Measurements from ENCODE around the gene CSPG5. TPM values are rescaled to one million over a fixed set of nuclear protein-coding genes. Genes with fewer than 3 reads are reported as not detected.

CSPG5 gene
- total and polyA plus RNA-seq, 4 donors = 7.7 to 24.9 (median 10.8) TPM

- H3K4me1 ChIP-seq (ENCODE audit: control insufficient read depth in 5 of 5, insufficient read depth in 5 of 5, low read length in 5 of 5) = peaks cover 0 to 8% (median 0%) of the 10 kb centered on the region in 5 donors
- no peak for TF ChIP-seq CTCF (IDR thresholded peaks at IDR 0.05; ENCODE audit: control extremely low read depth, extremely low read depth)
- peak in 1 of 3 donors; percentile 11 for DNase-seq
- 63 to 77% methylated on average over 5 of the region's 5 CpGs for whole genome bisulfite sequencing, 2 donors
- H3K27ac ChIP-seq (ENCODE audit: low read depth in 1 of 2, low read length in 1 of 2) = no peak overlapping the region
- H3K9ac ChIP-seq (ENCODE audit: insufficient read depth in 1 of 2, low read length in 2 of 2) = no peak overlapping the region
- H3K36me3 ChIP-seq (ENCODE audit: control insufficient read depth in 4 of 4, insufficient read depth in 4 of 4, low read length in 4 of 4) = peaks cover 13 to 36% (median 31%) of the 10 kb centered on the region in 4 donors
- no peak for ATAC-seq (ENCODE audit: insufficient read depth, low FRiP score)
- H3K27me3 ChIP-seq (ENCODE audit: control insufficient read depth in 3 of 3, insufficient read depth in 3 of 3, low read length in 2 of 3) = no peaks in the 10 kb centered on the region
- H3K9me3 ChIP-seq (ENCODE audit: control insufficient read depth in 4 of 4, insufficient read depth in 3 of 4, low read length in 3 of 4) = no peaks in the 10 kb centered on the region
- no peak overlapping the region for H3K4me3 ChIP-seq
These were observed 38.7 kb upstream of the CSPG5 start for GRCh38 chr3:47617086-47618010.

- no peaks in the 10 kb centered on the region for H3K9me3 ChIP-seq (ENCODE audit: control insufficient read depth in 4 of 4, insufficient read depth in 3 of 4, low read length in 3 of 4)
- no peak overlapping the region for H3K27ac ChIP-seq (ENCODE audit: low read depth in 1 of 2, low read length in 1 of 2)
- no peak for DNase-seq
- TF ChIP-seq CTCF (IDR thresholded peaks at IDR 0.05; ENCODE audit: control extremely low read depth, extremely low read depth) = no peak
- ATAC-seq (ENCODE audit: insufficient read depth, low FRiP score) = no peak
- no peak overlapping the region for H3K9ac ChIP-seq (ENCODE audit: insufficient read depth in 1 of 2, low read length in 2 of 2)
- no peaks in the 10 kb centered on the region for H3K27me3 ChIP-seq (ENCODE audit: control insufficient read depth in 3 of 3, insufficient read depth in 3 of 3, low read length in 2 of 3)
- peaks cover 0 to 22% (median 0%) of the 10 kb centered on the region in 5 donors for H3K4me1 ChIP-seq (ENCODE audit: control insufficient read depth in 5 of 5, insufficient read depth in 5 of 5, low read length in 5 of 5)
- H3K4me3 ChIP-seq = no peak overlapping the region
- peaks cover 15 to 35% (median 29%) of the 10 kb centered on the region in 4 donors for H3K36me3 ChIP-seq (ENCODE audit: control insufficient read depth in 4 of 4, insufficient read depth in 4 of 4, low read length in 4 of 4)
- WGBS, 2 donors = 94 to 96% methylated on average over 2 of the region's 2 CpGs
These were observed 36.1 kb upstream of the CSPG5 start for GRCh38 chr3:47614788-47615187.

GRCh38 chr3:47613722-47614121 lies 35.1 kb upstream of the CSPG5 start:
- H3K4me1 ChIP-seq (ENCODE audit: control insufficient read depth in 5 of 5, insufficient read depth in 5 of 5, low read length in 5 of 5) = peaks cover 0 to 22% (median 0%) of the 10 kb centered on the region in 5 donors
- no peak overlapping the region for H3K27ac ChIP-seq (ENCODE audit: low read depth in 1 of 2, low read length in 1 of 2)
- DNase-seq = no peak
- peaks cover 13 to 37% (median 27%) of the 10 kb centered on the region in 4 donors for H3K36me3 ChIP-seq (ENCODE audit: control insufficient read depth in 4 of 4, insufficient read depth in 4 of 4, low read length in 4 of 4)
- no peak overlapping the region for H3K9ac ChIP-seq (ENCODE audit: insufficient read depth in 1 of 2, low read length in 2 of 2)
- no peaks in the 10 kb centered on the region for H3K9me3 ChIP-seq (ENCODE audit: control insufficient read depth in 4 of 4, insufficient read depth in 3 of 4, low read length in 3 of 4)
- ATAC-seq (ENCODE audit: insufficient read depth, low FRiP score) = no peak
- no peaks in the 10 kb centered on the region for H3K27me3 ChIP-seq (ENCODE audit: control insufficient read depth in 3 of 3, insufficient read depth in 3 of 3, low read length in 2 of 3)
- no peak for TF ChIP-seq CTCF (IDR thresholded peaks at IDR 0.05; ENCODE audit: control extremely low read depth, extremely low read depth)
- 77 to 82% methylated on average over 4 of the region's 4 CpGs for WGBS, 2 donors
- no peak overlapping the region for H3K4me3 ChIP-seq
